GM12801 (cell line): ENCODE measurements around the gene MPIG6B.

Experiments
- CTCF ChIP-seq: IDR thresholded peaks from one replicate; pipeline ENCODE4 v1.5.1; 2011; ENCODE audit warnings: control low read depth; ENCODE audit not compliant: insufficient read length; ENCODE audit errors: extremely low read depth

MPIG6B gene

GRCh38 chr6:31692353-31692752, 30.8 kb upstream of the MPIG6B start:
- no peak for TF ChIP-seq CTCF

- no peak for TF ChIP-seq CTCF
Measured at GRCh38 chr6:31692886-31693285, 30.3 kb upstream of the MPIG6B start.

- TF ChIP-seq CTCF: no peak
Measured at GRCh38 chr6:31693535-31693934, 29.6 kb upstream of the MPIG6B start.

- no peak for TF ChIP-seq CTCF
Measured at GRCh38 chr6:31697555-31697954, 25.6 kb upstream of the MPIG6B start.

- no peak for TF ChIP-seq CTCF
Measured at GRCh38 chr6:31700740-31701401, 22.3 kb upstream of the MPIG6B start.

GRCh38 chr6:31701666-31702404, 21.3 kb upstream of the MPIG6B start:
- TF ChIP-seq CTCF: no peak

GRCh38 chr6:31702405-31702818, 20.8 kb upstream of the MPIG6B start:
- no peak for TF ChIP-seq CTCF
